ENCODE measurements around the gene TICAM1.

DNA sequence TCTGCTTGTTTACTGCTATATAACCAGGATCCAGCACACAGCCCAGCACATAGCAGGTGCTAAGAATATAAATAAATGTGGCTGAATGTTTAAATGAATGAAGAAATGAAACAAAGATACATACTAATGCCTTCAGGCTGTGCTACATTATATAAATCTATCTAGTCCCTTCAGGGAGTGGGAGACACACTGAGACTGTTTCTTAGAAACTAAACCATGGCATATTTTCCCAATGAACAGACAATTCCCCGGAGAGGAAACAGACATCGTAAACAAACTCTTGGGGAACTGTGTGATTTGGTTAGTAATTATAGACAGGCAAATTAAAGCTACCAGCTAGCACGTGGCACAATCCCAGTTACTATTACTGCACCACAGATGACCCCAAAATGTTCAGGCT lies 49.7 kb downstream of the TICAM1 start:
- TF ChIP-seq, protein P1, sequence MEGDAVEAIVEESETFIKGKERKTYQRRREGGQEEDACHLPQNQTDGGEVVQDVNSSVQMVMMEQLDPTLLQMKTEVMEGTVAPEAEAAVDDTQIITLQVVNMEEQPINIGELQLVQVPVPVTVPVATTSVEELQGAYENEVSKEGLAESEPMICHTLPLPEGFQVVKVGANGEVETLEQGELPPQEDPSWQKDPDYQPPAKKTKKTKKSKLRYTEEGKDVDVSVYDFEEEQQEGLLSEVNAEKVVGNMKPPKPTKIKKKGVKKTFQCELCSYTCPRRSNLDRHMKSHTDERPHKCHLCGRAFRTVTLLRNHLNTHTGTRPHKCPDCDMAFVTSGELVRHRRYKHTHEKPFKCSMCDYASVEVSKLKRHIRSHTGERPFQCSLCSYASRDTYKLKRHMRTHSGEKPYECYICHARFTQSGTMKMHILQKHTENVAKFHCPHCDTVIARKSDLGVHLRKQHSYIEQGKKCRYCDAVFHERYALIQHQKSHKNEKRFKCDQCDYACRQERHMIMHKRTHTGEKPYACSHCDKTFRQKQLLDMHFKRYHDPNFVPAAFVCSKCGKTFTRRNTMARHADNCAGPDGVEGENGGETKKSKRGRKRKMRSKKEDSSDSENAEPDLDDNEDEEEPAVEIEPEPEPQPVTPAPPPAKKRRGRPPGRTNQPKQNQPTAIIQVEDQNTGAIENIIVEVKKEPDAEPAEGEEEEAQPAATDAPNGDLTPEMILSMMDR (IDR thresholded peaks at IDR 0.05) = no peak
- TF ChIP-seq POLR2AphosphoS5 (IDR thresholded peaks at IDR 0.05) = no peak
- no peak for TF ChIP-seq POLR2A (IDR thresholded peaks at IDR 0.05)

All from breast epithelium (tissue), 3 donors.